Measurements from ENCODE around the gene CLPSL1.

Gene CLPSL1

DNA sequence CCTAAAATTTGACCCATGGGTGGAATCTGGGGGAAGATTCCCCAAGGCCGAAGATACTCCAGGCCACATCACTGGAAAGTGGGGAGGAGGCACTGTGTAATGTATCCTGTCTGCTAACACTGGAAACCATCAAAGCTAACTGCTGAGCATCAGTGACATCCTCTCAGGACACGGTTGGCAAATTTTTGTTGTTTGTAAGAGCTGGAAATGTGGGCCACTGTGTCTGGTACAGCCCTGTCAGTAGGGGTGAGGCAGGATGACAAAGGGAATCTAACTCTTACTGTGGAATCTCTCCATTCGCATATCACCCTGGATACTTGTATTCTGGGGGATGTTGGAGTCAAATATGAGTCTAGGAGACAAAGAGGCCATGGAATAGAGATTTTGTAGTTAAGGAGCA is 21.4 kb upstream of the CLPSL1 start:
- DNase-seq = no peak

- DNase-seq = no peak
These were observed 15.1 kb upstream of the CLPSL1 start for GRCh38 chr6:35765739-35766138.

DNA sequence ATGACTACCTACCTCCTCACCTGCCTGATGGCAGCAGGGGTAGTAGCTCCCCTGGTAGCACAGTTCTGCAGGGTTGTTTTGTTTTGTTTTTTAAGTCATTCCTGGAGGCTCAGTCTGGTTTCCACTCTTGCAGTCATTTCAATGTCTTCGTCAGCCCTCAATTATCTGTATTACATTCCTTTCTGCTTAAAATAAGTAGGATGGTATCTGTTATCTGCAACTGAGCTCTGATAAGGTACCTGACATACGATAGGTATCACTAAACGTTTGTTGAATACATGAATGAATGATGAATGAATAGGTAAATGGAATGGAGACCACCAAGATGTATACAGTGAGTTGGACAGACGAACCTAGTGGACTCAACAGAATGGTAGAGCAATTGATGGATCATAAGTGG is 11.6 kb upstream of the CLPSL1 start:
- DNase-seq = no peak

DNA sequence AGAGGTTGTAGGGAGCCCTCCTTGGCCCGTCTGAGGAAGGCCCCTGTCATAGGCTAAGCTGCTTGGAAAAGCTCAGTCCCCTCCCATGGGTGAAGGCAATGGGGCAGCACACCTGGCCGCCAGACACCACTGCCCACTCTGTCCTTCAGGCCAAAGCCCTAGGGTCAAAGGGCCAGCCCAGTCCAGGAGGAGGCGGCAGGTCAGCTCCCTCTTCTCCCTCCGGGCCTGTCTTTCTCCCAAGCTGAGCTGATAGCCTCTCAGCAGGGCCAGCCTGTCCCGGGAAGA is 9.5 kb upstream of the CLPSL1 start:
- no peak for DNase-seq

GRCh38 chr6:35774116-35774794 is 6.6 kb upstream of the CLPSL1 start:
- DNase-seq = no peak

DNA sequence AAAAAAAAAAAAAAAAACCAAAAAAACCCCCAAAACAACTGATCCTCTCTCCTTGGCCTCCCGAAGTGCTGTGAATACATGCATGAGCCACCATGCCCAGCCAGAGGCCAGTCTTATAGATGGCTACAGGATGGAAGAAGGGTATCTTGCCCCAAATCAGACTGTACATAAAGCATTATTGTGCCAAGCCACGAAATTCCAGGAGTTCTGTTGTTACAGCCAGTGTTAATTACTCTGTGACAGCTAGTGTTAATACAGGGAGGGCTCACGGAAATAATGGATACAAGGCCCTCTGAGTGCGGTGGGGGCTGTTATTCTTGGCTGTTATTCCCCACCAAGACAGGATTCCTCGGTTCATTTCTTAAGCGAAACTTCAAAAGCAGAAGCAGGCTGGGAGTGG is 5.8 kb upstream of the CLPSL1 start:
- no peak for DNase-seq

GRCh38 chr6:35776364-35777215 is 4.2 kb upstream of the CLPSL1 start, which contains the start of gene CLPSL2:
TSS of gene CLPSL2 (plus strand) at chr6:35776598. CDS start at chr6:35776619, 21 bp downstream.
- no peak for DNase-seq

GRCh38 chr6:35777356-35778102 is 3.3 kb upstream of the CLPSL1 start:
- no peak for DNase-seq

- DNase-seq = no peak
These were observed 2.4 kb upstream of the CLPSL1 start for GRCh38 chr6:35778437-35778836.

DNA sequence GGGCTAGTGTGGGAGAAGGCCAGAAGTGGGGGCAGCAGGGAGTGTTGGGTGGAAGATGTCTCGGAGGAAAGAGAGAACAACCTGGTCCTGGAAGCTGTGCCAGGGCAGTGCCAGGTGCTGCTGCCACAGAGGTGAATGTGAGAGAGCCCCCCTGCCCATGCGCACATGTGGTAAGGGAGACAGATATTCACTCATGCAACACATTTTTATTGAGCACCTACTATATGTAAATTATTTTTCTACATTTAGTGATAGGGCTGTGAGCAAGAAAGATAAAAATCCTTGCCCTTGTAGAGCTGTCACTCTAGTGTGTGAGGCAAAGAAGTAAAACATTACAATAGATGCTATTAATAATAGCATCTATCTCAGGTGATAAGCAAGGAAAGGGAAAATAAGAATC is 471 bp downstream of the CLPSL1 start:
- DNase-seq = no peak

- no peak for DNase-seq
These were observed 1.6 kb downstream of the CLPSL1 start for GRCh38 chr6:35782424-35782823.

DNA sequence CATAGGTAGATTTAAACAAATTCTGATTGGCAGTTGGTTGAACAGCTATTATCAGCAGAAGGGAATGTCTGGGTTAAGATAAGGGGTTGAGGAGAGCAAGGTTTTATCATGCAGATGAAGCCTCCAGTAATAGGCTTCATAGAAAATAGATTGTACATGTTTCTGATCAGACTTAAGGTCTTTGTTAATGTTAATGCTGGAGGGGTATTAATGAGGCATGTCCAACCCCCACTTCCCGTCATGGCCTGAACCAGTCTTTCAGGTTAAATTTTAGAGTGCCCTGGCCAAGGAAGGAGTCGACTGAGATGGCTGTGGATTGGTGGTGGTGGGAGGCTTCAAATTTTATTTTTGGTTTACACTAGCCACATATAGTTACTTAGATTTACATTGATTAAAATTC is 3.4 kb downstream of the CLPSL1 start:
- no peak for DNase-seq

- DNase-seq = no peak
These were observed 5.5 kb downstream of the CLPSL1 start for GRCh38 chr6:35786272-35786671.

DNA sequence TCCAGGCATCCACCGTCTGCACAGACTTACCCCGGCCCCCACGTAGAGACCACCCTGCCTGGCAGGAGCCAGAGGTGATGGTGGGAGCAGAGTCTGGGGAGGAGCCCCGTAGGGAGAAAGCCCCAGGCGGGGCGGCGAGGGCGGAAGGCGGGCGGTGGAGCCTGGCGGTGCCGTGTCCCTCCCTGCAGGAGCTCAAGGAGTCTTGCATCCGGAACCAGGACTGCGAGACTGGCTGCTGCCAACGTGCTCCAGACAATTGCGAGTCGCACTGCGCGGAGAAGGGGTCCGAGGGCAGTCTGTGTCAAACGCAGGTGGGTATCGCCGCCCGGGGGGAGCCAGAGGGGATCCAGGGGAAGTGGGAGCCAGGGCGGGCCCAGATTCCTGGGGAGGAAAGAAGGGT is 6.0 kb downstream of the CLPSL1 start:
- DNase-seq = no peak

GRCh38 chr6:35787266-35788218 is 6.7 kb downstream of the CLPSL1 start:
- DNase-seq = no peak

GRCh38 chr6:35788423-35788982 is 7.7 kb downstream of the CLPSL1 start:
- no peak for DNase-seq

- no peak for DNase-seq
These were observed 9.9 kb downstream of the CLPSL1 start for GRCh38 chr6:35790683-35791082.

- no peak for DNase-seq
These were observed 14.0 kb downstream of the CLPSL1 start for GRCh38 chr6:35794536-35795452.

GRCh38 chr6:35795453-35796071 is 14.7 kb downstream of the CLPSL1 start:
- DNase-seq = no peak

DNA sequence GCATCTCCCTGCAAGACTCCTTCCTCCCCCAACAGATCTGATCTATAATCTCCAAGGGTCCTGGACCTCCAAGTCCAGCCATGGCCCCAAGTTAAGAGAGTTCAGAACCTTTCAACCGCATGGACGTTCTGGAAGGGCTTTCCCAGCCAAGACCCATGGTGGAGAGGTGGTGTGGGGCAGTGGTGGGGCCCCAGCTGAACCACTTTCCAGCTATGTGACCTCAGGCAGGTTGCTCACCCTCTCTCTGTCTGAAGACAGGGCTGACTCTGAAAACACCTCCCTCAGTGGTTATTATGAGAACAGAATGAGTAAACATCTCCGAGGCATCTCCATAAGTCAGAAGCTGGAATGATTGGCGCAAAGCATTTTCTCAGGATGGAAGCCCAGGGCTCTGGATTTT is 15.4 kb downstream of the CLPSL1 start:
- DNase-seq = no peak
